Liver (tissue), 9 donors: ENCODE measurements around the gene ZFAND3. TPM values are rescaled to one million over a fixed set of nuclear protein-coding genes. Genes with fewer than 3 reads are reported as not detected.

Experiments
- DNase-seq: peaks from one replicate; pipeline ENCODE4 v3.0.0-alpha.2; 2017; ENCODE audit warnings: low spot score
- H3K27ac ChIP-seq, 2 donors: one replicate each; pipeline ENCODE4 v1.7.0; 2013; ENCODE audit warnings: inconsistent platforms in 2 of 2, low read length in 2 of 2, control low read depth in 1 of 2, low read depth in 1 of 2, mild to moderate bottlenecking in 1 of 2
- H3K27me3 ChIP-seq, 4 donors: one replicate each; pipeline versions ENCODE4 v1.6.1 to v1.7.0; 2013; ENCODE audit warnings: low read length in 3 of 4, inconsistent platforms in 1 of 4, mild to moderate bottlenecking in 1 of 4, moderate library complexity in 1 of 4; ENCODE audit not compliant: control insufficient read depth in 4 of 4, insufficient read depth in 4 of 4
- H3K36me3 ChIP-seq, 4 donors: one replicate each; pipeline versions ENCODE4 v1.6.1 to v1.7.0; 2013; ENCODE audit warnings: low read length in 3 of 4, mild to moderate bottlenecking in 3 of 4, low read depth in 1 of 4, moderate library complexity in 1 of 4; ENCODE audit not compliant: control insufficient read depth in 4 of 4, insufficient read depth in 3 of 4
- H3K4me1 ChIP-seq, 4 donors: one replicate each; pipeline versions ENCODE4 v1.6.1 to v1.7.0; 2013; ENCODE audit warnings: low read length in 3 of 4, mild to moderate bottlenecking in 3 of 4, moderate library complexity in 1 of 4; ENCODE audit not compliant: control insufficient read depth in 4 of 4, insufficient read depth in 4 of 4
- H3K4me3 ChIP-seq, 3 donors: one replicate each; pipeline versions ENCODE4 v1.6.1 to v1.7.0; 2013; ENCODE audit warnings: low read length in 3 of 3, control low read depth in 1 of 3, low read depth in 1 of 3, mild to moderate bottlenecking in 1 of 3
- H3K9ac ChIP-seq, 2 donors: one replicate each; pipeline ENCODE4 v1.7.0; 2013; ENCODE audit warnings: low read length in 2 of 2, mild to moderate bottlenecking in 2 of 2, moderate library complexity in 2 of 2, control low read depth in 1 of 2, low read depth in 1 of 2
- H3K9me3 ChIP-seq, 4 donors: one replicate each; pipeline versions ENCODE4 v1.6.1 to v1.7.0; 2013; ENCODE audit warnings: low read length in 3 of 4; ENCODE audit not compliant: control insufficient read depth in 4 of 4
- ATF3 ChIP-seq: IDR thresholded peaks from 2 replicates; pipeline ENCODE4 v1.6.1; 2016; ENCODE audit warnings: antibody characterized with exemption
- CTCF ChIP-seq: fragments of 150-350 bp; IDR thresholded peaks from 2 replicates; pipeline ENCODE4 v1.5.1; 2017; ENCODE audit warnings: improper control_type of control experiment, low read depth, low read length; ENCODE audit not compliant: missing input control
- EGR1 ChIP-seq, 2 donors: IDR thresholded peaks; 2 replicates each; pipeline ENCODE4 v1.6.1; 2016 to 2018; ENCODE audit warnings: antibody characterized with exemption in 2 of 2, low read depth in 2 of 2
- FOXA1 ChIP-seq: IDR thresholded peaks from 2 replicates; pipeline ENCODE4 v1.6.1; 2016; ENCODE audit warnings: antibody characterized with exemption
- FOXA2 ChIP-seq: IDR thresholded peaks from 2 replicates; pipeline ENCODE4 v1.6.1; 2016; ENCODE audit warnings: antibody characterized with exemption
- GABPA ChIP-seq, 2 donors: IDR thresholded peaks in 1 of 2; conservative IDR thresholded peaks in 1 of 2; 2 replicates each; pipeline ENCODE4 v1.6.1; 2016; ENCODE audit warnings: antibody characterized with exemption in 2 of 2, mild to moderate bottlenecking in 1 of 2, moderate library complexity in 1 of 2
- HNF4A ChIP-seq, 2 donors: conservative IDR thresholded peaks; 2 replicates each; pipeline ENCODE4 v1.6.1; 2016; ENCODE audit warnings: antibody characterized with exemption in 2 of 2, mild to moderate bottlenecking in 2 of 2
- HNF4G ChIP-seq: IDR thresholded peaks from 2 replicates; pipeline ENCODE4 v1.6.1; 2016; ENCODE audit warnings: antibody characterized with exemption
- JUND ChIP-seq, 2 donors: IDR thresholded peaks; 2 replicates each; pipeline ENCODE4 v1.6.1; 2016; ENCODE audit warnings: antibody characterized with exemption in 2 of 2
- MAX ChIP-seq: IDR thresholded peaks from 2 replicates; pipeline ENCODE4 v1.6.1; 2016; ENCODE audit warnings: antibody characterized with exemption
- NR2F2 ChIP-seq: IDR thresholded peaks from 2 replicates; pipeline ENCODE4 v1.6.1; 2016; ENCODE audit warnings: antibody characterized with exemption
- RAD21 ChIP-seq, 2 donors: IDR thresholded peaks; 2 replicates each; pipeline ENCODE4 v1.6.1; 2016; ENCODE audit warnings: antibody characterized with exemption in 2 of 2, mild to moderate bottlenecking in 2 of 2
- REST ChIP-seq: IDR thresholded peaks from 2 replicates; pipeline ENCODE4 v1.6.1; 2016; ENCODE audit warnings: antibody characterized with exemption, mild to moderate bottlenecking
- RXRA ChIP-seq, 2 donors: IDR thresholded peaks; 2 replicates each; pipeline ENCODE4 v1.6.1; 2017 to 2018; ENCODE audit warnings: antibody characterized with exemption in 2 of 2, mild to moderate bottlenecking in 1 of 2
- SP1 ChIP-seq: IDR thresholded peaks from 2 replicates; pipeline ENCODE4 v1.6.1; 2018; ENCODE audit warnings: antibody characterized with exemption, mild to moderate bottlenecking
- TAF1 ChIP-seq: conservative IDR thresholded peaks from 2 replicates; pipeline ENCODE4 v1.6.1; 2016; ENCODE audit warnings: antibody characterized with exemption, mild to moderate bottlenecking
- YY1 ChIP-seq: IDR thresholded peaks from 2 replicates; pipeline ENCODE4 v1.6.1; 2016; ENCODE audit warnings: antibody characterized with exemption, mild to moderate bottlenecking
- ZBTB33 ChIP-seq: IDR thresholded peaks from 2 replicates; pipeline ENCODE4 v1.6.1; 2016; ENCODE audit warnings: antibody characterized with exemption
- WGBS: extraction: QIAGEN DNeasy Blood & Tissue Kit; methylation state at CpG from one replicate; pipeline ENCODE4 v1.1.7; 2013; 5-methylcytosine and 5-hydroxymethylcytosine counted together
- polyA plus RNA-seq, 2 donors: library from polyadenylated mRNA; stranded (reverse) in 1 of 2; unstranded in 1 of 2; fragments of 200-250 nt in 1 of 2; fragments of >200 nt in 1 of 2; fragmentation: Nextera tagmentation in 1 of 2; extraction: Ambion mirVana in 1 of 2; gene quantifications; one replicate each; pipeline versions ENCODE4 v1.2.1 to v1.2.3, GENCODE V29; 2013 to 2015
- total RNA-seq, 2 donors: library from RNA; depleted of rRNA; stranded (reverse); fragments of >200 nt; gene quantifications; one replicate each; pipeline ENCODE4 v1.2.3, GENCODE V29; 2014
- donor health status: healthy.
- donor health status: healthy.
- donor health status: healthy.
- donor health status: healthy.
- donor health status: healthy.

The ZFAND3 gene
- total and polyA plus RNA-seq, 4 donors, result 7.7 to 37.5 (median 23.1) TPM

GRCh38 chr6:37851997-37852524 lies 32.5 kb downstream of the ZFAND3 start:
- TF ChIP-seq HNF4G, result no peak
- no peak for TF ChIP-seq GABPA (IDR thresholded peaks at IDR 0.05 in 1 of 2, conservative IDR thresholded peaks at IDR 0.05 in 1 of 2)
- TF ChIP-seq HNF4A (conservative IDR thresholded peaks at IDR 0.05), result no peak
- TF ChIP-seq TAF1, result no peak
- no peak for TF ChIP-seq NR2F2
- no peak for TF ChIP-seq EGR1 (IDR thresholded peaks at IDR 0.05; ENCODE audit: low read depth in 2 of 2)
- no peak for TF ChIP-seq RXRA (IDR thresholded peaks at IDR 0.05)
- TF ChIP-seq YY1, result no peak
- no peak for TF ChIP-seq JUND (IDR thresholded peaks at IDR 0.05)
- TF ChIP-seq ATF3, result no peak
- TF ChIP-seq FOXA2, result no peak
- TF ChIP-seq RAD21 (IDR thresholded peaks at IDR 0.05), result no peak
- no peak for TF ChIP-seq ZBTB33
- no peak for TF ChIP-seq CTCF
- no peak for TF ChIP-seq MAX
- no peak for TF ChIP-seq SP1
- TF ChIP-seq REST, result no peak
- TF ChIP-seq FOXA1, result no peak
- H3K4me1 ChIP-seq, result peaks cover 12 to 38% (median 24%) of the 10 kb centered on the region in 4 donors
- H3K9ac ChIP-seq, result no peak overlapping the region
- H3K4me3 ChIP-seq, result no peak overlapping the region
- no peaks in the 10 kb centered on the region for H3K27me3 ChIP-seq
- no peak overlapping the region for H3K27ac ChIP-seq
- H3K9me3 ChIP-seq, result no peaks in the 10 kb centered on the region
- no peak for DNase-seq
- WGBS, result 99% methylated on average over 1 of the region's 1 CpG
- H3K36me3 ChIP-seq, result no peaks in the 10 kb centered on the region
